ENCODE results near the gene CSNK1A1.

CSNK1A1 gene

GRCh38 chr5:149532413-149532812 lies 18.8 kb downstream of the CSNK1A1 start:
- CTCF ChIA-PET, result no interaction called here
- DNase-seq (ENCODE audit: extremely low spot score), result no peak
- POLR2A ChIA-PET, result interaction anchor here (0.7 to 1.4 kb wide), 2 partner anchors 19 to 954 kb away, joined by 3 to 4 read pairs; partner anchors contain the start of gene CSNK1A1
- TF ChIP-seq BHLHE40 (IDR thresholded peaks at IDR 0.05; ENCODE audit: borderline replicate concordance) (no peak), ELF4 (IDR thresholded peaks at IDR 0.05) (no peak), L3MBTL2 (conservative IDR thresholded peaks at IDR 0.05) (no peak), SUZ12 (IDR thresholded peaks at IDR 0.05) (no peak), NFRKB (IDR thresholded peaks at IDR 0.05) (no peak), ARNT (IDR thresholded peaks at IDR 0.05) (no peak), FOXK2 (IDR thresholded peaks at IDR 0.05) (no peak), LEF1 (IDR thresholded peaks at IDR 0.05; ENCODE audit: borderline replicate concordance) (no peak), HDGF (IDR thresholded peaks at IDR 0.05; ENCODE audit: borderline replicate concordance) (no peak), SP1 (IDR thresholded peaks at IDR 0.05) (no peak), FOXA1 (IDR thresholded peaks at IDR 0.05) (no peak), CTBP1 (IDR thresholded peaks at IDR 0.05; ENCODE audit: borderline replicate concordance) (no peak), PKNOX1 (IDR thresholded peaks at IDR 0.05) (no peak)

- POLR2A ChIA-PET, result interaction anchor here (1.2 to 4.3 kb wide), 2 partner anchors 20 to 23 kb away, joined by 3 to 24 read pairs; partner anchors contain the start of gene CSNK1A1
- CTCF ChIA-PET, result interaction anchor here (0.6 kb wide), 1 partner anchor 10 kb away, joined by 3 read pairs; no protein-coding TSS in a partner anchor
- DNase-seq (ENCODE audit: extremely low spot score), result no peak
- TF ChIP-seq ELF4 (IDR thresholded peaks at IDR 0.05) (no peak), HDGF (IDR thresholded peaks at IDR 0.05; ENCODE audit: borderline replicate concordance) (no peak), L3MBTL2 (conservative IDR thresholded peaks at IDR 0.05) (no peak), ZNF384 (IDR thresholded peaks at IDR 0.05) (no peak), SP1 (IDR thresholded peaks at IDR 0.05) (no peak), FOXA1 (IDR thresholded peaks at IDR 0.05) (no peak), NFRKB (IDR thresholded peaks at IDR 0.05) (no peak), PKNOX1 (IDR thresholded peaks at IDR 0.05) (no peak)
Measured at GRCh38 chr5:149529463-149529862, 21.8 kb downstream of the CSNK1A1 start.

GRCh38 chr5:149528281-149529060 lies 22.8 kb downstream of the CSNK1A1 start:
- ChIA-PET CTCF (interaction anchor here (1.2 to 1.7 kb wide), 2 partner anchors 9 to 23 kb away, joined by 4 to 6 read pairs; partner anchors contain the start of gene CSNK1A1), POLR2A (interaction anchor here (0.9 to 4.3 kb wide), 2 partner anchors 24 to 183 kb away, joined by 3 to 24 read pairs; partner anchors contain the start of genes CSNK1A1 and GRPEL2)
- no peak for TF ChIP-seq CTBP1 (IDR thresholded peaks at IDR 0.05; ENCODE audit: borderline replicate concordance)
- no peak for TF ChIP-seq FOXK2 (IDR thresholded peaks at IDR 0.05)
- DNase-seq (ENCODE audit: extremely low spot score), result no peak

- TF ChIP-seq SP1 (IDR thresholded peaks at IDR 0.05), result no peak
- TF ChIP-seq TARDBP (IDR thresholded peaks at IDR 0.05), result no peak
- no peak for TF ChIP-seq NFRKB (IDR thresholded peaks at IDR 0.05)
- TF ChIP-seq HDGF (IDR thresholded peaks at IDR 0.05; ENCODE audit: borderline replicate concordance), result no peak
- no peak for TF ChIP-seq FOXK2 (IDR thresholded peaks at IDR 0.05)
- TF ChIP-seq BHLHE40 (IDR thresholded peaks at IDR 0.05; ENCODE audit: borderline replicate concordance), result no peak
- TF ChIP-seq LEF1 (IDR thresholded peaks at IDR 0.05; ENCODE audit: borderline replicate concordance), result no peak
- TF ChIP-seq CTBP1 (IDR thresholded peaks at IDR 0.05; ENCODE audit: borderline replicate concordance), result no peak
- no peak for TF ChIP-seq PKNOX1 (IDR thresholded peaks at IDR 0.05)
- no peak for TF ChIP-seq SUZ12 (IDR thresholded peaks at IDR 0.05)
- TF ChIP-seq FOXM1 (IDR thresholded peaks at IDR 0.05; ENCODE audit: borderline replicate concordance), result no peak
- TF ChIP-seq FOXA1 (IDR thresholded peaks at IDR 0.05), result no peak
- TF ChIP-seq ARNT (IDR thresholded peaks at IDR 0.05), result no peak
- no peak for TF ChIP-seq ELF4 (IDR thresholded peaks at IDR 0.05)
- TF ChIP-seq L3MBTL2 (conservative IDR thresholded peaks at IDR 0.05), result no peak
- DNase-seq (ENCODE audit: extremely low spot score), result no peak
- CTCF ChIA-PET, result interaction anchor here (1.1 to 1.7 kb wide), 3 partner anchors 8 to 24 kb away, joined by 3 to 6 read pairs (median 4); partner anchors contain the start of gene CSNK1A1
- POLR2A ChIA-PET, result interaction anchor here (1.4 to 4.3 kb wide), 3 partner anchors 9 to 25 kb away, joined by 3 to 24 read pairs (median 3); partner anchors contain the start of gene CSNK1A1
Measured at GRCh38 chr5:149526845-149527590, 24.2 kb downstream of the CSNK1A1 start.

GRCh38 chr5:149521739-149522685 lies 29.2 kb downstream of the CSNK1A1 start:
- ChIA-PET CTCF (interaction anchor here (0.6 to 1.0 kb wide), 3 partner anchors 11 to 437 kb away, joined by 3 read pairs; no protein-coding TSS in a partner anchor), POLR2A (interaction anchor here (1.4 kb wide), 1 partner anchor 29 kb away, joined by 6 read pairs; the partner anchor contains the start of gene CSNK1A1)
- no peak for DNase-seq (ENCODE audit: extremely low spot score)
- no peak for TF ChIP-seq SP1 (IDR thresholded peaks at IDR 0.05)

Measured in HEK293T (cell line).